ENCODE data around the gene VILL. TPM values are rescaled to one million over a fixed set of nuclear protein-coding genes. Genes with fewer than 3 reads are reported as not detected.

VILL gene
- total RNA-seq, 4 donors from 2014 or later = 0.51 to 4.6 (median 0.66) TPM

DNA sequence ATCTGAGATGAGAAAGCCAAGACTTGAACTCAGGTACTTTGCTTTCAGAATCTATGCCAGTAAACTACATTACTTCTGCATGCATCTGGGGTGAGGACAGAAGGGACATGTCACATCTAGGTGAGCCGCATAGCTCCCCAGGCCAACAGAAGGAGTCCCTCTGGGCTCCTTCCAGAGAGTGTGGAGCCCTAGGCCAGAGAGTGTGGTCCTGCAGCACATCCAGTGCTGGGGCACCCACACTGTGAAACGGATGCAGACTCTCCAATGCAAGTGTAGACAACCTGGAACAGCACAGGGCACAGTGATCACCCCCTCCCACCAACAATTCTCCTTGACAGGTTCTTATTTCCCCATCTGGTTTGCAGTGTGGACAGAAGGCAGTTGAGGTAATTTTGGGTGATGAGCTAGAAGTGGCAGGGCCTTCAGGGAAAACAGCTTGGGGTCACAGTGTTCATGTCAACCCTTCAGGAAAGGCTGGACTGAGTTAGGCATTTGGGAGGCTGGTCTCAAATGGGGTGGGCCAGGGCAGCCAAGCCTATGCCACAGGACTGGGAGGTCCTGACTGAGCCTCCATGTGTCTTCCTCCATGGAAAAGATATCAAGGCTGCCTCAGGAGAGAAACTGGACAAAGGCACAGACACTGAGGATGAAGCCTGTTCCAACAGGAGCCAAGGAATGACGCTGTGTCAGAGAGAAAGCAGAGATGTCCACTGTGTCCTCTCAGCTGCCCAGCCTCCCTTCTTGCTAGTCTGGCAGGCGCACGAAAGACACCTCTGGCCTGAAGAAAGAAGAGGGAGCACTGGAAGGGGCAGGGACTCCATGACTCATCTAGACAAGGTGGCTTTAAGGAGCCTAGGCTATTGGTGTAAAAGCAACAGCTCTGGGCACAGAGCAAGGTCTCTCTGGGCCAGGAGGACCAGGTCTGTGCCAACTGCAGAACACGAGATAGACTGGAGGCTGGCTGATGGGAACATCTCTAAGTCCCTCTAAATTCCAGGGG is 37.2 kb downstream of the VILL start:
- H3K27me3 ChIP-seq = peaks cover 0 to 15% (median 5%) of the 10 kb centered on the region in 3 donors
- H3K9me3 ChIP-seq = no peaks in the 10 kb centered on the region
- DNase-seq (no peak), ATAC-seq (no peak)
- TF ChIP-seq, protein P1, sequence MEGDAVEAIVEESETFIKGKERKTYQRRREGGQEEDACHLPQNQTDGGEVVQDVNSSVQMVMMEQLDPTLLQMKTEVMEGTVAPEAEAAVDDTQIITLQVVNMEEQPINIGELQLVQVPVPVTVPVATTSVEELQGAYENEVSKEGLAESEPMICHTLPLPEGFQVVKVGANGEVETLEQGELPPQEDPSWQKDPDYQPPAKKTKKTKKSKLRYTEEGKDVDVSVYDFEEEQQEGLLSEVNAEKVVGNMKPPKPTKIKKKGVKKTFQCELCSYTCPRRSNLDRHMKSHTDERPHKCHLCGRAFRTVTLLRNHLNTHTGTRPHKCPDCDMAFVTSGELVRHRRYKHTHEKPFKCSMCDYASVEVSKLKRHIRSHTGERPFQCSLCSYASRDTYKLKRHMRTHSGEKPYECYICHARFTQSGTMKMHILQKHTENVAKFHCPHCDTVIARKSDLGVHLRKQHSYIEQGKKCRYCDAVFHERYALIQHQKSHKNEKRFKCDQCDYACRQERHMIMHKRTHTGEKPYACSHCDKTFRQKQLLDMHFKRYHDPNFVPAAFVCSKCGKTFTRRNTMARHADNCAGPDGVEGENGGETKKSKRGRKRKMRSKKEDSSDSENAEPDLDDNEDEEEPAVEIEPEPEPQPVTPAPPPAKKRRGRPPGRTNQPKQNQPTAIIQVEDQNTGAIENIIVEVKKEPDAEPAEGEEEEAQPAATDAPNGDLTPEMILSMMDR (IDR thresholded peaks at IDR 0.05 in 4 of 5, conservative IDR thresholded peaks at IDR 0.05 in 1 of 5) = no peak
- TF ChIP-seq POLR2A (IDR thresholded peaks at IDR 0.05) = no peak
- intact Hi-C loops (cut with DNase I; ENCODE audit: low total_unique reads) (no loop called here), in situ Hi-C loops (cut with MboI; ENCODE audit: low sequenced_read_pairs in 4 of 4) (no loop called here)
- H3K36me3 ChIP-seq = no peaks in the 10 kb centered on the region
- H3K4me3 ChIP-seq = no peak overlapping the region
- no peak overlapping the region for H3K27ac ChIP-seq
- peaks cover 6 to 29% of the 10 kb centered on the region in 2 donors for H3K4me1 ChIP-seq

DNA sequence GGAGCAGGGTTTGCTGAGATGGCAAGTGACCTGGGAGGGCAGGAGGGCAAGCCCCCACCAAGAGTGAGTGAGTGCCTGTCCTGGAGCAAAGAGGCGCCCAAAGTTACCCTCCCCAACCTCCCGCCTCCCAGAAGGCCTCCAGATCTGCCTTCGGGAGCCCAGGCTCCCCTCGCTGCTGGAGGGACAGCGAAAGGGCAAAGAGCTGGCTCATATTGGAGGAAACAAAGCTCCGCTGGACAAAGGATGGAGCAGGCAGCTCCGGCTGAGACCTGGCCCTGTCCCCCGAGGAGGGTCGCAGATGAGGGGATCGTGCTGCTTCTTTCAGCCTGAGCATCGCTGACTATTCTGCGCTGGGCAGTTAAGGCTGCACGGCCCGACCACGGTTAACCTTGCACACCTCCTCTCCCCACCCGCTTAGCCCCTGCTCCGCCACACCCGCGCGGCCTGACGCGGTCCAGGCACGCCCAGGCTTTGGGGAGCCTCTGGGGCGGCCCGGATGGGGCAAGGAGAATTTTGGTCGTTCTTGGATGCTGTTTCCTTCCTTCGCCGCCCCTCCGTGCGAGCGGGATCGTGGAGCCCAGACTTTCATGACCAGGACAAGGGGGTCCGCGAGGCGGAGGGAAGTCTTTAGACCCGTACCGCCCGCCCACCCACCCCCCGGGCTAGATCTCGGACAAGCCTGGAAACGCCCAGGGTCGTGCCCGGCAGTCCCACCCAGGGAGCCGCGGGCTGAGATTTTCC is 38.2 kb downstream of the VILL start:
- in situ Hi-C loops (cut with MboI; ENCODE audit: low sequenced_read_pairs in 4 of 4) (no loop called here), intact Hi-C loops (cut with DNase I; ENCODE audit: low total_unique reads) (no loop called here)
- no peak for ATAC-seq
- H3K4me1 ChIP-seq = peaks cover 6 to 24% of the 10 kb centered on the region in 2 donors
- H3K9me3 ChIP-seq = no peaks in the 10 kb centered on the region
- H3K36me3 ChIP-seq = no peaks in the 10 kb centered on the region
- TF ChIP-seq POLR2A (IDR thresholded peaks at IDR 0.05) = no peak
- TF ChIP-seq, protein P1 (IDR thresholded peaks at IDR 0.05 in 4 of 5, conservative IDR thresholded peaks at IDR 0.05 in 1 of 5) = no peak
- H3K4me3 ChIP-seq = peak overlapping the region; percentile 59 to 75 (median 64)
- no peak for DNase-seq
- peak overlapping the region; percentile 37 to 70 (median 68) for H3K27ac ChIP-seq
- peaks cover 0 to 15% (median 5%) of the 10 kb centered on the region in 3 donors for H3K27me3 ChIP-seq

DNA sequence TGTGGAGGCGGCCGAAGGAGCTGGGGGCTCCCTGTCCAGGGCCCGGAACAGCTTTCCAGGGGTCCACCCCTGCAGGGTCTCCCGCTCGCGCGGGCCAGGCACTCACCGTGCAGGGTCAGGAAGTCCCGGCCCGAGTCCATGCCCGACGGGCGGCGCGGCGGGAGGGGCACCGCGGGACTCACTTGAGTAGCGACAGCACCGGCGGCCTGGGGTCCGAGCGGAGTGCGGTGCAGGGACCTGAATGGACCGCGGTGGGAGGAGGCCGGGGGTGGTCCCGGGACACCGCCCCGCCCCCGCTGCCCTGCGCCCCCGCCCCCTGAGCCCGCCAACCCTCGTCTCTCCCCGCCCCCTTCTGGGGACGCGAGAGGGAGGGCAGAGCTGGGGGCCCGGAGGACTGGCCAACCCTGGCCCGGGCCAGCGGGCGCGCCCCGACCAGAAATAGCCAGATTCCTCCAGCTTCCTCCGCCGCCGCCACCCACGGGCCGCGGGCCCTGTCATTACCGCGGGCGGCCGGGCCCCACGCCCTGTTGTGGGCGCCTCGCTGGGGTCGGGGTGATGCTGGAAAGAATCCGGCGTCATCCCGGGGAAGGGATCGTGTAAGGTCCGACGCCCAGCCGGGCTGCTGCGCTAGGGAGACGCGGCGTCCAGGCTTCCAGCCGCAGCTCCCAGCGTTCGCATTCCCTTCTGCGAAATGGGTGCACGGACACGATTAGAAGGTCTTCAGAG is 39.0 kb downstream of the VILL start, which contains the start of gene PLCD1:
Gene PLCD1, minus strand, starts transcription at position 243 of the 726 bp plus-strand sequence. Its CDS starts 103 bp downstream, at position 140.
- in situ Hi-C loops (cut with MboI; ENCODE audit: low sequenced_read_pairs in 4 of 4) (no loop called here), intact Hi-C loops (cut with DNase I; ENCODE audit: low total_unique reads) (no loop called here)
- H3K4me1 ChIP-seq = peaks cover 6 to 19% of the 10 kb centered on the region in 2 donors
- H3K27ac ChIP-seq = peak within 1 kb of the TSS; percentile 50 to 70 (median 68)
- ATAC-seq (peak in 1 of 2 donors; percentile 3), DNase-seq (peak; percentile 40 to 61)
- peaks cover 0 to 15% (median 5%) of the 10 kb centered on the region in 3 donors for H3K27me3 ChIP-seq
- H3K36me3 ChIP-seq = no peaks in the 10 kb centered on the region
- TF ChIP-seq POLR2A (IDR thresholded peaks at IDR 0.05) = peak in 1 of 2 donors; percentile 11
- TF ChIP-seq, protein P1 (IDR thresholded peaks at IDR 0.05 in 4 of 5, conservative IDR thresholded peaks at IDR 0.05 in 1 of 5) = no peak
- H3K9me3 ChIP-seq = no peaks in the 10 kb centered on the region
- peak within 1 kb of the TSS; percentile 59 to 75 (median 64) for H3K4me3 ChIP-seq

Data from gastrocnemius medialis (tissue), 4 donors.